Activated CD8-positive, alpha-beta T cell treated with anti-CD3 and anti-CD28 coated beads, Interleukin-2, amount 10 ng/mL, durations not matched to agents 7 days and 5 days (primary cell): ENCODE measurements around the gene WFIKKN1. TPM values are rescaled to one million over a fixed set of nuclear protein-coding genes. Genes with fewer than 3 reads are reported as not detected.
A peak's percentile ranks its signal among the peaks of the same experiment; 100 is the strongest.

Experiments
- ATAC-seq: fragments of 150-1000 bp; cut with Tn5 transposase; one replicate; pipeline ENCODE4 v1.10.0; 2021; ENCODE audit warnings: moderate library complexity
- CTCF ChIA-PET: fragments of 350-600 bp; sonication (Branson Sonifier 250); formaldehyde crosslinking; loops from one replicate; lab custom pipeline; 2021; ENCODE audit warnings: antibody characterized with exemption; lab: Charles Lee
- POLR2A ChIA-PET: fragments of 350-600 bp; sonication (Branson Sonifier 250); formaldehyde crosslinking; loops from one replicate; lab custom pipeline; 2021; ENCODE audit warnings: antibody characterized with exemption; lab: Charles Lee
- DNase-seq: peaks from one replicate; pipeline ENCODE4 v3.0.0-alpha.2; 2020
- H3K27ac Mint-ChIP-seq: one replicate; pipeline ENCODE4 v1.8.0; 2021; ENCODE audit warnings: mild to moderate bottlenecking, mixed read lengths
- H3K27me3 Mint-ChIP-seq: one replicate; pipeline ENCODE4 v1.8.0; 2021; ENCODE audit warnings: low read depth, mixed read lengths
- H3K36me3 Mint-ChIP-seq: one replicate; pipeline ENCODE4 v1.8.0; 2021; ENCODE audit warnings: low read depth, mixed read lengths
- H3K4me1 Mint-ChIP-seq: one replicate; pipeline ENCODE4 v1.8.0; 2021; ENCODE audit warnings: low read depth, mixed read lengths
- H3K4me3 Mint-ChIP-seq: one replicate; pipeline ENCODE4 v1.8.0; 2021; ENCODE audit warnings: mild to moderate bottlenecking, mixed read lengths
- H3K9me3 Mint-ChIP-seq: one replicate; pipeline ENCODE4 v1.8.0; 2022; ENCODE audit warnings: mixed read lengths; ENCODE audit not compliant: insufficient read depth
- total RNA-seq, 2 experiments: library from RNA; stranded (reverse); gene quantifications; one replicate each; pipeline ENCODE4 v1.2.3, GENCODE V29; 2021

The WFIKKN1 gene
- total RNA-seq, 2 experiments from 2014 or later, result 0.47 to 0.68 TPM

DNA sequence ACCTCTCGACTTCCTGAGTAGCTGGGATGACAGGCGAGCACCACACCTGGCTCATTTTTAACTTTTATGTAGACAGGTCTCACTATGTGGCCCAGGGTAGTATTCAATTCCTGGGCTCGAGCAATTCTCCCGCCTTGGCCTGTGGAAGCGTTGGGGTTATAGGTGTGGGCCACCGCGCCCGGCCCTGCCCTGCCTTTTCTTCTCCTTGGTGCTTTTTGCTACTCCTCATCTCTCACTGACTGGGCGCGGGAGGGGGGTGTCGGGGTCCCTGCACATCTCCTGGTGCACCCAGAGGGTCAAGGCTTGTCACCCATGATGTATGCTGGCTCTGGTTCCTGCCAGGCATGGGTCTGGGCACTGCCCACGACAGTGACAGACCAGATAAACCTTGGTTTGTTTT is 13.8 kb downstream of the WFIKKN1 start:
- Mint-ChIP-seq H3K4me3 (no peak overlapping the region), H3K27ac (no peak overlapping the region), H3K27me3 (no peaks in the 10 kb centered on the region), H3K4me1 (peaks cover 20% of the 10 kb centered on the region), H3K36me3 (peaks cover 11% of the 10 kb centered on the region), H3K9me3 (no peaks in the 10 kb centered on the region)
- DNase-seq, result no peak
- ChIA-PET CTCF (no interaction called here), POLR2A (no interaction called here)
- ATAC-seq, result no peak

DNA sequence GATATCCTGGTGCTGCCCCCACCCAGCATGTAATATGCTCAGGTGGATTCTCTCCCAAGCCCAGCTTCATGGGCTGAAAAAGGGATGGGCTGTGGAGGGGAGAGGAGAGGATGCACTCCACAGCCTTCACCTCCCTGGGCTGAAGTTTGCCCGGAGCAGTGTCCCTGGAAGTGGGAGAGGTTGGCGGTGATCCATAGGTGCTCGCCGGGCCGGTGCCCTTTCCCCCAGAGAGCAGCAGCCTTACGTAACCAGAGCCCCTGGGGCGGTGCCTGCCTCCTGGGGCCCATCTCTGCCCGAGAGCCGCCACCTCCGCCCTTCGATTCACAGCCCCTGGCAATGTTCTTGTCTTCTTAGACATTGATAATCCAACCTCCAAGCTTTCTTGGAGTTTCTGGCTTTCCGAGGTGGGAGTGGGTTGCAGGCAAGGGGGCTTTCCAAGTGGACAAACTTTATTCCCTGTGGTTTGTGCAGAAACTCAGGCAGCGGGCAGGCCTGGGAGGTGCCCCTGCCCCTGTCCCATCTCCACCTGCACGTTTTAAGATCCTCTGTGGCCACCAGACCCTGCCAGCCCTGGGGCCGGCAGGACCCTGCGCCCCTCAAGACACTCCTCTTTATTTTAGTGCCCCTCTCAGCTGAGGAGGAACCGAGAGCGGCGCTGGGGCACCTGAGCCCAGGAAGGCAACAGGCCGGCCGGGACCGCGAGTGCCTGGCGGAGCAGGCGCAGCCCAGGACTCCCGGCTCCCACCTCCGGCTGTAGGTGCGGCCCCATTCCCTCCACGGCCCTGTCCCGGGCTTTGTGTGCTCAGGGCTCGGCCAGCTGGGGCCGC is 15.3 kb downstream of the WFIKKN1 start:
- Mint-ChIP-seq H3K27me3 (no peaks in the 10 kb centered on the region), H3K4me3 (no peak overlapping the region), H3K4me1 (peaks cover 27% of the 10 kb centered on the region), H3K27ac (no peak overlapping the region), H3K9me3 (no peaks in the 10 kb centered on the region), H3K36me3 (peaks cover 11% of the 10 kb centered on the region)
- ChIA-PET POLR2A (no interaction called here), CTCF (no interaction called here)
- no peak for ATAC-seq
- no peak for DNase-seq

DNA sequence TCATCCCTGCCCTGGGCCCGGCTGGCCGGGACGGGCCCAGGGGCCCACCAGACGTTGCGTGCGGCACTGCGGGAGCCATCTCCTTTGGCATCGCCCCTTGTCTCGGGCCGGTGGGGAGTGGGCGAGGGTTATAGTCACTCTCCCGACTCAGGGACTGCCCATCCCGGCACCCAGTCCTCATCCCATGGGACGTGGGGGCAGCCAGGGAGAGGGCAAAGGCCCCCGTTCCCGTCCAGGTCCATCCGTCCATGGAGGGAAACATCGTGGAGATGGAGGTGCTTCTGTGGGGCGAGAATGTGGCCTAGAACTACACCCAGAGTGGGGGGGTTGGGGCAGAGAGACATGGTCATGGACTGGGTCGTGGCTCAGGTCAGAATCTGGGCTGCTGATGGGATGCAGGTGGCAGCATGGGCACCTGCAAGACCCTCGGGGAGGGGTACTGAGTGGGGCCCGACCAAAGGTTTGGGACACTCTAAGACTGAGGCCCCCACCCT is 15.9 kb downstream of the WFIKKN1 start:
- DNase-seq (no peak), ATAC-seq (no peak)
- Mint-ChIP-seq H3K27ac (no peak overlapping the region), H3K27me3 (no peaks in the 10 kb centered on the region), H3K4me1 (peaks cover 27% of the 10 kb centered on the region), H3K36me3 (peaks cover 11% of the 10 kb centered on the region), H3K9me3 (no peaks in the 10 kb centered on the region), H3K4me3 (no peak overlapping the region)
- POLR2A ChIA-PET, result no interaction called here
- CTCF ChIA-PET, result no interaction called here

DNA sequence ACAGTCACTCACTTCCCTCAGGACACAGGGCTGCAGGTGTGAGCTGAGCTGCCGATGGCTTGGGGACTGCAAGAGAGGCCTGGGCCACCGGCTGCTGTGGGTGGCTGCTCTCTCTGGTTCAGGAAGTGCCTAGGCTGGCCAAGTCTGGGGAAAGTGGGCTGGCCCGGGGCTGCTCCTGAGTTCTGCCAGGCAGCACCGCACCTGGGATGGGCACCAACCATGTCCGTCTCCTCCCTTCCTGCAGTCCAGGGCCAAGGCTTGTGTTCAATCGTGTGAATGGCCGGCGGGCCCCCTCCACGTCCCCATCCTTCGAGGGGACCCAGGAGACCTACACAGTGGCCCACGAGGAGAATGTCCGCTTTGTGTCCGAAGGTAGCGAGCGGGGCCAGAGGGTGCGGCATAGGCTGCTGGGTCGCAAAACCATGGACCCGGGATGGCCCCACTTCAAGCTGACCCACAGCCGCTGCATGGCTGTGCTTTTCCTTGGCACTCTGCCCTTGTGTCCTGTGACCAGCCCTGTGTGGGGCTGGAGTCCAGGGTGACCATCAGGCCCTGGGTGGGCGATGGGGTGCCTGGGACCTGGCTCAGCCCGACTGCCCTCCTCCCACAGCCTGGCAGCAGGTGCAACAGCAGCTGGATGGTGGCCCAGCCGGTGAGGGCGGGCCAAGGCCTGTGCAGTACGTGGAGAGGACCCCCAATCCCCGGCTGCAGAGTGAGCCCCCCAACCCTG is 16.6 kb downstream of the WFIKKN1 start:
- Mint-ChIP-seq H3K27me3 (no peaks in the 10 kb centered on the region), H3K9me3 (no peaks in the 10 kb centered on the region), H3K36me3 (peaks cover 11% of the 10 kb centered on the region), H3K27ac (no peak overlapping the region), H3K4me1 (peaks cover 27% of the 10 kb centered on the region), H3K4me3 (no peak overlapping the region)
- ATAC-seq (no peak), DNase-seq (no peak)
- ChIA-PET POLR2A (interaction anchor here (0.6 kb wide), 1 partner anchor 46 kb away, joined by 3 read pairs; no protein-coding TSS in a partner anchor), CTCF (interaction anchor here (1.4 to 2.6 kb wide), 2 partner anchors 10 to 21 kb away, joined by 5 to 16 read pairs; partner anchors contain the start of genes METTL26 and RHOT2)

DNA sequence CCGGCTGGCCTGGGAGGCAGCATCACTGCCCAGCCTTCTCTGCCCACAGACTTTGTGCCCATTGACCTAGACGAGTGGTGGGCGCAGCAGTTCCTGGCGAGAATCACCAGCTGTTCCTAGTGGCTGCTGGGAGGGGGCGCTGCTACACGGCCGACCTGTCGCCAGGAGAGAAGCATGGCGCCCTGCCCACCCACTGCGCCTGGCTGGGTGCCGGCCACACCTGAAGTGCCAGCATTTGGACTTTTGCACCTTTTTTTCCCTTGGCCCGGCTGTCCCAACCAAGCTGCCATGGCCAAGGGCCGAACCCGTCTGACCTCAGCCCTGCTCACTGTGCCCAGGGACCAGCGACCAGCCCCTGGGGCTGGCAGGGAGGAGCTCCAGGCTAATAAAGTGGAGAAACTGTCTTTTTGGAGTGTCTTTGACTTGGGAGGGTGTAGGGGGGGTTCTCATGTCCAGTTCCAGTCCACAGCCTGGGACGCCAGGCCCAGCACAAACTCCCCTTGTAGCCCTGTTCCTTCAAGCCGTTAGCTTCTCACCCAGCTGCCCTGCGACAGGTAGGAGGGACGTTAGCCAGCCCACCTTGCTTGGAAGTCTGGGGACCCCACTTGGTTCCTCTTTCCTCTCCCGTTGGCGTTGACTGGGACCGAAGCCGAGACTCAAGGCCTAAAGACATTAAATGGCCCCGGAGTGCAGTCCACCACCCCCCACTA is 17.4 kb downstream of the WFIKKN1 start:
- Mint-ChIP-seq H3K4me3 (peak overlapping the region; percentile 78), H3K4me1 (peaks cover 19% of the 10 kb centered on the region), H3K27ac (peak overlapping the region; percentile 78), H3K36me3 (peaks cover 11% of the 10 kb centered on the region), H3K9me3 (no peaks in the 10 kb centered on the region), H3K27me3 (no peaks in the 10 kb centered on the region)
- DNase-seq, result peak; percentile 54
- ChIA-PET CTCF (interaction anchor here (1.4 to 2.6 kb wide), 2 partner anchors 11 to 20 kb away, joined by 5 to 16 read pairs; partner anchors contain the start of genes METTL26 and RHOT2), POLR2A (no interaction called here)
- ATAC-seq, result no peak

DNA sequence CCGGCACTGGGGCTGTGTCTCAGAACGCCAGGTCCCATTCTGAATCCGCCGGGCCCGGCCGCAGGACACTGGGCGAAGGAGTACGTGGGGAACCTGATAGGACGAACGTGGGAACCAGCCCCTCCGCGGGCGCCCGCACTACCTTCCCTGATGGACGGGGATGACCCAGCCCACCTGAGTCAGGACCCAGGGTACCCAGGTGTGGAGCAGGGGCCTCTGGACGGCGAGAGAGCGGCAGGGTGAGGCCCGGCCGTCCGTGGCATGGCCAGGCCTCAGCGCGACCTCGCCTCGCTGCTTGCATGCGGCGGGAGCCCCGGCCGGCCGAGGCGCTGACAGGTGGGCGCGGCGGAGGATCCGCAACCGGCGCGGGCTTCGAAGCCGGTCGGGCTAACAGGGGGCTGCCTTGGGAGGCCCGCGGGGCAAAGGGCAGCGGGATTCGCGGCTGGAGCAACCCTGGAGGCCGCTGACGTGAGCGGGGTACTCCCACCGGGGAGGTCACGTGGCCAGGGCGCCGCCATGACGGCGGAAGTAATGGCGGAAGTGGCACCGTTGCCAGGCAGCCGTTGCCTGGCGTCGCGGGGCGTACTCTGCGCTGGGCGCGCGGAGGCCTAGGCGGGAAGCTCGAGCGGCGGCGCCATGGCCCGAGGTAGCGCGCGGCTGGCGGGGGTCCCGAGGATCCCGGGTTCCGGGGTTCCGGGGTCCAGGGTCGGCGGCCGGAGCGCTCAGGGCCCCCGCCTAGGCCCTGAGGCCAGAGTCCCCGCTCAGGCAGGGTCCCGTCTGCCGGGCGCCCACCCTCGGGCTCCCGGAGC is 18.2 kb downstream of the WFIKKN1 start, which contains the start of gene WDR90:
Gene WDR90 (plus strand): TSS at position 585 of the 809 bp plus-strand sequence. CDS start 52 bp downstream, at position 637.
- ATAC-seq (peak; percentile 84), DNase-seq (peak; percentile 95)
- Mint-ChIP-seq H3K36me3 (peaks cover 8% of the 10 kb centered on the region), H3K9me3 (no peaks in the 10 kb centered on the region), H3K4me3 (peak within 1 kb of the TSS; percentile 78), H3K4me1 (peaks cover 15% of the 10 kb centered on the region), H3K27me3 (no peaks in the 10 kb centered on the region), H3K27ac (peak within 1 kb of the TSS; percentile 78)
- CTCF ChIA-PET, result interaction anchor here (0.7 to 2.6 kb wide), 4 partner anchors 12 to 70 kb away, joined by 3 to 16 read pairs (median 4); partner anchors contain the start of genes METTL26 and RHOT2
- POLR2A ChIA-PET, result interaction anchor here (0.6 to 1.1 kb wide), 4 partner anchors 10 to 79 kb away, joined by 3 read pairs; partner anchors contain the start of genes PIGQ and RHOT2

DNA sequence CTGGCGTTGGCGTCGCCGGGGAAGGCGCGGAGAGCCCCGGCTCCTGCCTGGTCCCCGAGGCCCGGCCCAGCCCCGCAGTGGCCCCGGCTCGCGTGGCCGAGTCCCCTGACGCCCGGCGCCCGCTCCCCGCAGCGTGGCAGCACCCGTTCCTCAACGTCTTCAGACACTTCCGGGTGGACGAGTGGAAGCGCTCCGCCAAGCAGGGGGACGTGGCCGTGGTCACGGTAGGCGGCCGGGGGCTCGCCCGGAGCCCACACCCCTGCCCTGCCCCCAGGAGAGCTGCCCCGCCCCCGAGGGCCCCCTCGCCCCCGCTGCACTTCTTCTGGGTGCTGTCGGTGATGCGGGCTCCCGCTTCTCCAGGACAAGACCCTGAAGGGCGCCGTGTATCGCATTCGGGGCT is 18.8 kb downstream of the WFIKKN1 start:
- Mint-ChIP-seq H3K4me3 (peak overlapping the region; percentile 74), H3K4me1 (peaks cover 15% of the 10 kb centered on the region), H3K27ac (peak overlapping the region; percentile 67), H3K9me3 (no peaks in the 10 kb centered on the region), H3K27me3 (no peaks in the 10 kb centered on the region), H3K36me3 (peaks cover 4% of the 10 kb centered on the region)
- DNase-seq (peak; percentile 44), ATAC-seq (peak; percentile 50)
- CTCF ChIA-PET, result interaction anchor here (1.0 to 2.6 kb wide), 3 partner anchors 13 to 18 kb away, joined by 3 to 16 read pairs (median 4); partner anchors contain the start of genes METTL26 and RHOT2
- POLR2A ChIA-PET, result interaction anchor here (0.6 to 1.1 kb wide), 3 partner anchors 10 to 19 kb away, joined by 3 read pairs; partner anchors contain the start of gene RHOT2

DNA sequence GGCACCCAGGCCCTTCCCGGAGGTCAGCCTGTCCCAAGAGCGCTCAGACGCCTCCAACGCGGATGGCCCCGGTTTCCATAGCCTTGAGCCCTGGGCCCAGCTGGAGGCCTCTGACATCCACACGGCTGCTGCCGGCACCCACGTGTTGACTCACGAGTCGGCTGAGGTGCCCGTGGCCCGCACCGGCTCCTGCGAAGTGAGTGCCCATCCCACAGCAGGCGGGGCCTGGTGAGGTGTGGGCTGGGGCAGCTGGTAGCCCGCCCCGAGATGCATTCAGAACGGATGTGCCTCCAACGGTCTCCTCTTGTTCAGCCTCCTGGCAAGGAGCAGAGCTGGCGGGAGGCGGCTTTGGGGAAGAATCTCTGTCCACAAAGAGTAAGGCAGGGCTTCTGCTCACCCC is 21.1 kb downstream of the WFIKKN1 start:
- H3K9me3 Mint-ChIP-seq, result no peaks in the 10 kb centered on the region
- ATAC-seq, result no peak
- H3K4me1 Mint-ChIP-seq, result peaks cover 15% of the 10 kb centered on the region
- H3K27me3 Mint-ChIP-seq, result no peaks in the 10 kb centered on the region
- H3K27ac Mint-ChIP-seq, result no peak overlapping the region
- DNase-seq, result no peak
- ChIA-PET POLR2A (interaction anchor here (0.7 kb wide), 1 partner anchor 8 kb away, joined by 3 read pairs; no protein-coding TSS in a partner anchor), CTCF (interaction anchor here (1.2 to 1.5 kb wide), 2 partner anchors 9 to 16 kb away, joined by 4 read pairs; partner anchors contain the start of gene RHOT2)
- peaks cover 2% of the 10 kb centered on the region for H3K36me3 Mint-ChIP-seq
- H3K4me3 Mint-ChIP-seq, result no peak overlapping the region

DNA sequence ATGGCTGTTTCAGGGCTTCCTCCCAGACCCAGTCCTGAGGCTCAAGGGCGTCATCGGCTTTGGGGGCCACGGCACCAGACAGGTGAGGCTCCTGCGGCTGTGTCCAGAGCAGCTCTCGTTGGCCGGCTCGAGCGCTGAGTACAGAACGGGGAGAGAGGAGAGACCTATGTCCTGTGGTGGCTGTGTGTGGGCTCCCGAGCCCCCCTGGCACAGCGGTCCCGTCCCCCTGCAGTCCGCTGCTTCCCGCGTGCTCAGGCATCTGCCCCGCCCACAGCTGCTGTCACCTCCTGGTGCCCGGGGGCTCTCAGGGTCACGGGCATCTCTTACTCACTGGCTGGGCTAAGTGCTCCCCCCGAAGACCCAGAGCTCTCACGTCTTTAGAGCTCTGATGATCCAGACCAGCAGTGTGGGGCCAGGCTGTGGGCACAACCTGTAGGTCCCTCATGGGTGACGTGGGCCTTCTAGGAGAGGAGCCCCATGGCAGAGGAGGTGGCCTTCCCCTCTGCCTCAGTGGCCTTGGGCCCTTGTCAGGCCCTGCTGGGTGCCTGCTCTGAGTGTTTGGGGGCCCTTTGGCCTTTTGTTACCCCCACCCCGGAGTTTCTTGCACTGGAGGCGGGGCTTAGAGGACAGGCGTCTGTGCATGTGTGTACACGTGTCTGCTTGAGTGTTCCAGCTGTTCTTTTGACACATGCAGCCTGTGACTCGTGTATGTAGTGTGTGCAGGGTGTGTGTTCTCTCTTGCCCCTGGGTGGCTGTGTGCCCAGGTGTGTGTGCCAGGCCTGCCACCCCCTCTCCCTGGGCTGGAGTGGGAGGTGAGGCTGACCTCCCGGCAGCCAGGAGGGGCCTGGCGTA is 21.9 kb downstream of the WFIKKN1 start:
- CTCF ChIA-PET, result no interaction called here
- POLR2A ChIA-PET, result interaction anchor here (0.7 kb wide), 1 partner anchor 7 kb away, joined by 3 read pairs; no protein-coding TSS in a partner anchor

DNA sequence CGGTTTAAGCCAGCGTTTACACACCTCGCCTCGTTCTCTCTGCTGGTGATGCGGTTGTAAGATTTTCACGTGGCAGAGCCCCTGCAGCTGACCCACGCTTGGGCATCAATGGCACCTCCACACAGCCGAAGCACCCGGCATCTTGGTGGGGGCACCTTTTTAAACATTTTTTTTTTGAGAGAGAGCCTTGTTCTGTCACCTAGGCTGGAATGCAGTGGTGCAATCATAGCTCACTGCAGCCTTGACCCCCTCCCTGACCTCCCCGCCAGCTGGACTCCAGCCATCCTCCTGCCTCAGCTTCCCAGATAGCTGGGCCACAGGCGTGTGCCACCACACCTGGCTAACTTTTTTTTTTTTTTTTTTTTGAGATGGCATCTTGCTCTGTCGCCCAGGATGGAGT is 23.2 kb downstream of the WFIKKN1 start:
- ChIA-PET POLR2A (interaction anchor here (0.6 to 1.6 kb wide), 2 partner anchors 11 to 12 kb away, joined by 3 to 5 read pairs; partner anchors contain the start of gene MCRIP2), CTCF (no interaction called here)
- H3K4me3 Mint-ChIP-seq, result no peak overlapping the region
- no peaks in the 10 kb centered on the region for H3K9me3 Mint-ChIP-seq
- ATAC-seq (no peak), DNase-seq (no peak)
- peaks cover 6% of the 10 kb centered on the region for H3K4me1 Mint-ChIP-seq
- H3K36me3 Mint-ChIP-seq, result peaks cover 2% of the 10 kb centered on the region
- H3K27me3 Mint-ChIP-seq, result no peaks in the 10 kb centered on the region
- H3K27ac Mint-ChIP-seq, result no peak overlapping the region

More for the DNA sequence above, 21.9 kb downstream of the WFIKKN1 start:
- Mint-ChIP-seq H3K9me3 (no peaks in the 10 kb centered on the region), H3K4me1 (peaks cover 13% of the 10 kb centered on the region), H3K27me3 (no peaks in the 10 kb centered on the region), H3K36me3 (peaks cover 2% of the 10 kb centered on the region), H3K4me3 (no peak overlapping the region), H3K27ac (no peak overlapping the region)
- DNase-seq (no peak), ATAC-seq (no peak)
